ENCODE results near the gene NUP98. TPM values are rescaled to one million over a fixed set of nuclear protein-coding genes. Genes with fewer than 3 reads are reported as not detected.
A peak's percentile ranks its signal among the peaks of the same experiment; 100 is the strongest.

NUP98 gene
- polyA plus RNA-seq, 3 donors: 19.6 to 76.2 (median 28.5) TPM

GRCh38 chr11:3745161-3745560, 52.2 kb downstream of the NUP98 start:
- peaks cover 63 to 84% of the 10 kb centered on the region in 2 donors for H3K36me3 Mint-ChIP-seq
- no peak overlapping the region for H3K9ac ChIP-seq (ENCODE audit: insufficient read depth, low read length, poor library complexity, severe bottlenecking)
- no peak overlapping the region for H3K27ac ChIP-seq (ENCODE audit: low read depth in 1 of 2, low read length in 2 of 2)
- no peaks in the 10 kb centered on the region for H3K27me3 ChIP-seq (ENCODE audit: control insufficient read depth in 2 of 2, insufficient read depth in 2 of 2, low read length in 2 of 2)
- H3K9me3 ChIP-seq (replicated peaks in 1 of 2; ENCODE audit: control insufficient read depth in 1 of 2, insufficient read depth in 1 of 2, low read length in 2 of 2): no peaks in the 10 kb centered on the region
- no peak overlapping the region for H3K4me3 ChIP-seq (replicated peaks in 1 of 3; ENCODE audit: low read depth in 2 of 3, low read length in 3 of 3)
- peak overlapping the region in 2 of 7 donors; percentile 12 to 26 for H3K27ac Mint-ChIP-seq
- no CpG with 5 or more reads among the region's 5 CpGs for WGBS (ENCODE audit: insufficient coverage)
- H3K4me1 ChIP-seq (ENCODE audit: control insufficient read depth in 1 of 2, insufficient read depth in 2 of 2, low read length in 2 of 2): peaks cover 0 to 3% of the 10 kb centered on the region in 2 donors
- peaks cover 3% of the 10 kb centered on the region for H4K20me1 ChIP-seq (ENCODE audit: insufficient read depth, low read length)
- peaks cover 0 to 2% (median 0%) of the 10 kb centered on the region in 3 donors for H3K27me3 Mint-ChIP-seq (ENCODE audit: low read depth in 3 of 3)
- H3K9me3 Mint-ChIP-seq: no peaks in the 10 kb centered on the region
- peaks cover 19% of the 10 kb centered on the region for H3K79me2 ChIP-seq (ENCODE audit: insufficient read depth, low read length)
- H2AFZ ChIP-seq (ENCODE audit: insufficient read depth, low read depth, low read length, poor library complexity, severe bottlenecking): no peak overlapping the region
- intact Hi-C loops (cut with micrococcal nuclease): no loop called here
- H3K36me3 ChIP-seq (replicated peaks in 1 of 2; ENCODE audit: control insufficient read depth in 1 of 2, insufficient read depth in 2 of 2, low read length in 2 of 2): peaks cover 83 to 91% of the 10 kb centered on the region in 2 donors
- peaks cover 7% of the 10 kb centered on the region for H3K4me1 Mint-ChIP-seq
- H3K4me2 ChIP-seq (replicated peaks; ENCODE audit: extremely low read depth, low read length, poor library complexity, severe bottlenecking): no peak overlapping the region
- TF ChIP-seq CTCF (IDR thresholded peaks at IDR 0.05): no peak
- H3K4me3 Mint-ChIP-seq: no peak overlapping the region
- DNase-seq: no peak

- Mint-ChIP-seq H3K4me1 (no peaks in the 10 kb centered on the region), H3K36me3 (peaks cover 65 to 97% of the 10 kb centered on the region in 2 donors), H3K27ac (peak overlapping the region in 1 of 7 donors; percentile 25), H3K4me3 (no peak overlapping the region), H3K27me3 (ENCODE audit: low read depth in 3 of 3) (peaks cover 0 to 2% (median 0%) of the 10 kb centered on the region in 3 donors), H3K9me3 (no peaks in the 10 kb centered on the region)
- Histone ChIP-seq H3K79me2 (ENCODE audit: insufficient read depth, low read length) (peaks cover 8% of the 10 kb centered on the region), H4K20me1 (ENCODE audit: insufficient read depth, low read length) (no peaks in the 10 kb centered on the region), H3K36me3 (replicated peaks in 1 of 2; ENCODE audit: control insufficient read depth in 1 of 2, insufficient read depth in 2 of 2, low read length in 2 of 2) (peaks cover 93 to 99% of the 10 kb centered on the region in 2 donors), H3K27ac (ENCODE audit: low read depth in 1 of 2, low read length in 2 of 2) (no peak overlapping the region), H2AFZ (ENCODE audit: insufficient read depth, low read depth, low read length, poor library complexity, severe bottlenecking) (no peak overlapping the region), H3K9ac (ENCODE audit: insufficient read depth, low read length, poor library complexity, severe bottlenecking) (no peak overlapping the region), H3K9me3 (replicated peaks in 1 of 2; ENCODE audit: control insufficient read depth in 1 of 2, insufficient read depth in 1 of 2, low read length in 2 of 2) (no peaks in the 10 kb centered on the region), H3K4me2 (replicated peaks; ENCODE audit: extremely low read depth, low read length, poor library complexity, severe bottlenecking) (no peak overlapping the region), H3K4me3 (replicated peaks in 1 of 3; ENCODE audit: low read depth in 2 of 3, low read length in 3 of 3) (no peak overlapping the region), H3K27me3 (ENCODE audit: control insufficient read depth in 2 of 2, insufficient read depth in 2 of 2, low read length in 2 of 2) (no peaks in the 10 kb centered on the region), H3K4me1 (ENCODE audit: control insufficient read depth in 1 of 2, insufficient read depth in 2 of 2, low read length in 2 of 2) (no peaks in the 10 kb centered on the region)
- intact Hi-C loops (cut with micrococcal nuclease): no loop called here
- WGBS (ENCODE audit: insufficient coverage): no CpG with 5 or more reads among the region's 1 CpG
- no peak for TF ChIP-seq CTCF (IDR thresholded peaks at IDR 0.05)
- DNase-seq: no peak
These were observed 58.6 kb downstream of the NUP98 start for GRCh38 chr11:3738723-3739122.

All from CD14-positive monocyte (primary cell).